ENCODE measurements around the gene VPS13D.
"Not testable (repeated sequence)": the region's sequence is repeated elsewhere in the genome, so short reads cannot be mapped to it uniquely, and the experiment has no call there.

The VPS13D gene

DNA sequence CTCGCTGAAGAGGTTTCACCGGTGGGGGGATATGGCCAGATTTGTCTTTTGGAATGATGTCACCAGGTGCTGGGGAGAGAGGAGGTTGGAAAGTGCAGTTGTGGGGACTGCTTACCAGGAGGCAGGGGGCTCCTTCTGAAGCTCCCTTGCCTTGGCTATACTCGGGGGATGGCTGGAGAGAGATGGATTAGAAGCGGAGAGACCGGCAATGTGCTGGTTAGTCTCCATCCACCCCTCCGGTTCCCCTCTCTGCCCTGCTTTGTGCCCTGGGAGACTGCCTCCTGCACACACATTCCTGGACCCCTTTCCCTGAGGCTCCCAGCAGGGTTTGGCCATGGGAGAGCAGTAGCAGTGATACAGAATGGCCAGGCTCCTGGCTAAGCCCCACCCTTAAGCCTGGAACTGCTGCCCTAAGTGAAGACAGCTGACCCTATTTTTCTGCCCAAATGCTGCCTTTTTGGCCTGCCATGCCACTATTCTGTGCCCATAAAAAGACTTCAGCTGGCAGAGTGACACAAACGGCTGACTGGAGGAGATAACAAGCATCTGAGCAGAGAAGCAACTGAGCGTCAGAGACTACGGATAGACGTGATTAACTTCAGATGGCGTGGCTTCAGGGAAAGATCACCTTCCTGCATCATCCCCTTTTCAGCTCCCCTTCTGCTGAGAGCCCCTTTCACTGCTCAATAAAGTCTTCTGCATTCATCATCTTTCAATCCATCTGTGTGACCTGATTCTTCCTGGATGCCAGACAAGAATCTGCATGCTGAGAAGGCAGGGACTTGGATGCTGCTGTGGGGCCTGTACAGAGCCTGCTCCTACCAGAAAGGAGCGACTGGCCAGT lies 14.5 kb upstream of the VPS13D start:
- no peak for DNase-seq (ENCODE audit: low spot score)
- TF ChIP-seq, protein P1, sequence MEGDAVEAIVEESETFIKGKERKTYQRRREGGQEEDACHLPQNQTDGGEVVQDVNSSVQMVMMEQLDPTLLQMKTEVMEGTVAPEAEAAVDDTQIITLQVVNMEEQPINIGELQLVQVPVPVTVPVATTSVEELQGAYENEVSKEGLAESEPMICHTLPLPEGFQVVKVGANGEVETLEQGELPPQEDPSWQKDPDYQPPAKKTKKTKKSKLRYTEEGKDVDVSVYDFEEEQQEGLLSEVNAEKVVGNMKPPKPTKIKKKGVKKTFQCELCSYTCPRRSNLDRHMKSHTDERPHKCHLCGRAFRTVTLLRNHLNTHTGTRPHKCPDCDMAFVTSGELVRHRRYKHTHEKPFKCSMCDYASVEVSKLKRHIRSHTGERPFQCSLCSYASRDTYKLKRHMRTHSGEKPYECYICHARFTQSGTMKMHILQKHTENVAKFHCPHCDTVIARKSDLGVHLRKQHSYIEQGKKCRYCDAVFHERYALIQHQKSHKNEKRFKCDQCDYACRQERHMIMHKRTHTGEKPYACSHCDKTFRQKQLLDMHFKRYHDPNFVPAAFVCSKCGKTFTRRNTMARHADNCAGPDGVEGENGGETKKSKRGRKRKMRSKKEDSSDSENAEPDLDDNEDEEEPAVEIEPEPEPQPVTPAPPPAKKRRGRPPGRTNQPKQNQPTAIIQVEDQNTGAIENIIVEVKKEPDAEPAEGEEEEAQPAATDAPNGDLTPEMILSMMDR (IDR thresholded peaks at IDR 0.05; ENCODE audit: borderline replicate concordance, control extremely low read depth, extremely low read depth, insufficient read depth, missing control alignments), result no peak
- in situ Hi-C loops (cut with MboI; ENCODE audit: low sequenced_read_pairs, unreplicated experiment), result no loop called here

DNA sequence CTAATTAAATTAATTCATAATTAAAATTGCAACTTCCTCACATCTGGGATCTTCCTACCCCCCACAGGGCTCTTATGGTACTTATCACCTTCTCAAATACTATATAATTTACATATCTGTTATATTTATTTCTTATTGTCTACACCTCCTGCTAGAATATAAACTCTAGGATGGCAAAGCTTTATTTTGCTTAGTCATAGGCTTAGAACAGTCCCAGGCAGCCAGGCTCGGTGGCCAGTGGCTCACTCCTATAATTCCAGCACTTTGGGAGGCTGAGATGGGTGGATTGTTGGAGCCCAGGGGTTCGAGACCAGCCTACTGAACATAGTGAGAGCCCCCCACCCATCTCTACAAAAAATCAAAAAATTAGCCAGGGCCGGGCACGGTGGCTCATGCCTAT lies 10.0 kb upstream of the VPS13D start:
- DNase-seq (ENCODE audit: low spot score), result no peak
- in situ Hi-C loops (cut with MboI; ENCODE audit: low sequenced_read_pairs, unreplicated experiment), result no loop called here
- TF ChIP-seq, protein P1 (IDR thresholded peaks at IDR 0.05; ENCODE audit: borderline replicate concordance, control extremely low read depth, extremely low read depth, insufficient read depth, missing control alignments), result no peak

DNA sequence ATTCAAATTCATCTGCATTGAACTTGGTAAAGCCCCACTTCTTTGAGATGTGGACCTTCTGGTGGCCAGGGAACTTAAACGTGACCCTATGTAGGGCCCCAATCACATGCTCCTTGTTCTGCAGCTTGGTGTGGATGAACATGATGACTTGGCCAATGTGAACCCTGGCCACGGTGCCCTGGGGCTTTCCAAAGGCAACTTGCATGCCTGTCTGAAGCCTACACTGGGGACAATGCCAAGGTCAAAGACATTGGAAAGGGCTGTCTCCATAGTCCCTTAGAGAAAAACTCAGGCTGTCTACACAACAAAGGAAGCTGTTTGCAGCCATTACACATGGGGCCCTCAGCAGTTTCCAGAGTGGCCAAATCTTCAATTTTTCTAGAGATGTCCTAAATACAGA lies 8.9 kb upstream of the VPS13D start:
- in situ Hi-C loops (cut with MboI; ENCODE audit: low sequenced_read_pairs, unreplicated experiment), result no loop called here
- TF ChIP-seq, protein P1 (IDR thresholded peaks at IDR 0.05; ENCODE audit: borderline replicate concordance, control extremely low read depth, extremely low read depth, insufficient read depth, missing control alignments), result no peak
- DNase-seq (ENCODE audit: low spot score), result no peak

DNA sequence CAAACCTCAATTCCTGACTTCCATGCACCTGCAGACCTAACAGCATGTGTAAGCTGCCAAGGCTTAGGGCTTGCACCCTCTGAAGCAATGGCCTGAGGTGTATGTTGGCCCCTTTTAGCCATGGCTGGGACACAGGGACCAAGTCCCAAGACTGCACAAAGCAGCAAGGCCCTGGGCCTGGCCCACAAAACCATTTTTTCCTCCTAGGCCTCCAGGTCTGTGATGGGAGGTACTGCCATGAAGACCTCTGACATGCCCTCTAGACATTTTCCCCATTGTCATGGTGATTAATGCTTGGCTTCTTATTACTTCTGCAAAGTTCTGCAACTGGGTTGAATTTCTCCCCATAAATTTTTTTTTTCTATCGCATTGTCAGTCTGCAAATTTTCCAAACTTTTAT lies 7.1 kb upstream of the VPS13D start:
- in situ Hi-C loops (cut with MboI; ENCODE audit: low sequenced_read_pairs, unreplicated experiment); DNase-seq (ENCODE audit: low spot score): not testable (repeated sequence)

DNA sequence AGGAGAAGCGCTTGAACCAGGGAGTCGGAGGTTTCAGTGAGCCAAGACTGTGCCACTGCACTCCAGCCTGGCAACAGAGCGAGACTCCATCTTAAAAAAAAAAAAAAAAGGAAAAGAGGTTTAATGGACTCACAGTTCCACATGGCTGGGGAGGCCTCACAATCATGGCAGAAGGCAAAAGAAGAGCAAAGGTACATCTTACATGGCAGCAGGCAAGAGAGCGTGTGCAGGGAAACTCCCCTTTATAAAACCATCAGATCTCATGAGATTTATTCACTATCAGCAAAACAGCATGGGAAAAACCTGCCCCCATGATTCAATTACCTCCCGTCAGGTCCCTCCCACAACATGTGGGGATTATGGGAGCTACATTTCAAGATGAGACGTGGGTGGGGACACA lies 5.7 kb upstream of the VPS13D start:
- in situ Hi-C loops (cut with MboI; ENCODE audit: low sequenced_read_pairs, unreplicated experiment), result not testable (repeated sequence)

DNA sequence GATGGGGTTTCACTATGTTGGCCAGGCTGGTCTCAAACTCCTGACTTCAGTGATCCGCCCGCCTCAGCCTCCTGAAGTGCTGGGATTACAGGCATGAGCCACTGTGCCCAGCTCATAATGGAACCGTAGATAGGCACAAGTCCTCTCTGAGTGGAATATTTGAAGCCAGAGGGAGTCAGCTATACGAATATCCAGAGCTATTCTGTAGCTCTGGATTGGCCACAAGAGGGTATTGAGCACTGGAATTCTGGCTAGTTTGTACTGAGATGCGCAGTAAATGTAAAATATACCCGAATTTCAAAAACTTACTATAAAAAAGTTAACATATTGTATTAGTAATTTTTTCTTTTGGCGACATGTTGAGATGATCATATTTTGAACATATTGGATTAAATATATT lies 851 bp upstream of the VPS13D start:
- no peak for DNase-seq (ENCODE audit: low spot score)
- TF ChIP-seq, protein P1 (IDR thresholded peaks at IDR 0.05; ENCODE audit: borderline replicate concordance, control extremely low read depth, extremely low read depth, insufficient read depth, missing control alignments), result no peak

More for the DNA sequence above, 5.7 kb upstream of the VPS13D start:
- not testable (repeated sequence) for DNase-seq (ENCODE audit: low spot score)

DNA sequence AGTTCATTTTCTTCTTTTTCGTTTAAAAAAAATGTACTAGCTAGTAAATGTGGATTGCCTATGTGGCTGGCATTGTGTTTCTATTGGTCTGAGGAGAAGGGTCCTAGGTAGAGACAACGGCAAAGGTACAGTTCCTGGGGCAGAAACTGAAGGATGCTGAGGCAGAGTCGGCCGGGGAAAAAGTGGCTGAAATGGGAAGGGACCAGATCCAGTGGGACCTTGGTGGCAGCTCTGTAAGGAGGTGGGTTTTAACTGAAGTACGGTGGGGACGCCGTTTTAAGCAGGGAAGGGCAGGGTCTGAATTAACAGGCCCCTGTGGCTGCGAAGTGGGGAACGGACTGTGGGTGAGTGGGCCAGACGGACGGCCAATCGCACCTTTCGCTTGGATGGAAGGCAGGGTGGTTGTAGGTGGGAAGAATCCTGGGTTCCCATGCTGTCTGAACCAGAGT lies 420 bp upstream of the VPS13D start:
- in situ Hi-C loops (cut with MboI; ENCODE audit: low sequenced_read_pairs, unreplicated experiment), result no loop called here
- TF ChIP-seq, protein P1 (IDR thresholded peaks at IDR 0.05; ENCODE audit: borderline replicate concordance, control extremely low read depth, extremely low read depth, insufficient read depth, missing control alignments), result no peak
- DNase-seq (ENCODE audit: low spot score), result no peak

More for the DNA sequence above, 851 bp upstream of the VPS13D start:
- in situ Hi-C loops (cut with MboI; ENCODE audit: low sequenced_read_pairs, unreplicated experiment), result no loop called here

Measured in GM13976 (cell line).